Mucosa of descending colon (tissue), 3 donors: ENCODE measurements around the gene ZNF586. TPM values are rescaled to one million over a fixed set of nuclear protein-coding genes. Genes with fewer than 3 reads are reported as not detected.
"Not testable (repeated sequence)": the region's sequence is repeated elsewhere in the genome, so short reads cannot be mapped to it uniquely, and the experiment has no call there.

Experiments
- ATAC-seq: fragments of 200-7000 bp; cut with Tn5 transposase; one replicate; pipeline ENCODE4 v1.9.1; 2020; ENCODE audit warnings: mild to moderate bottlenecking, moderate library complexity
- DNase-seq, 3 donors: peaks; one replicate each; pipeline ENCODE4 v3.0.0-alpha.2; 2020
- H3K36me3 ChIP-seq: fragments of 200-600 bp; one replicate; pipeline ENCODE4 v1.8.0; 2021; ENCODE audit warnings: low read depth, mild to moderate bottlenecking
- H3K4me1 ChIP-seq: fragments of 200-600 bp; one replicate; pipeline ENCODE4 v1.8.0; 2021; ENCODE audit warnings: low read depth, mild to moderate bottlenecking
- H3K4me3 ChIP-seq: fragments of 200-600 bp; one replicate; pipeline ENCODE4 v1.8.0; 2021; ENCODE audit warnings: mild to moderate bottlenecking
- H3K9me3 ChIP-seq: fragments of 200-600 bp; one replicate; pipeline ENCODE4 v1.8.0; 2021; ENCODE audit warnings: mild to moderate bottlenecking
- CTCF ChIP-seq: fragments of 200-600 bp; IDR thresholded peaks from one replicate; pipeline ENCODE4 v1.8.0; 2022; ENCODE audit warnings: antibody characterized with exemption, mild to moderate bottlenecking
- intact Hi-C, 2 donors: fragments of 100-400 bp; cut with DNase I in 1 of 2; cut with micrococcal nuclease in 1 of 2; formaldehyde crosslinking; loops; one replicate each; pipeline versions ENCODE4 v1.11.0 to v1.11.1; 2022; cut with DNase I, micrococcal nuclease
- total RNA-seq, 3 donors: library from RNA; stranded (reverse); fragmentation: NEBNext Ultra II Directional in 2 of 3; extraction: Animal tissue kit (Norgen Biotek cat#: 25700) in 2 of 3; gene quantifications; one replicate each; pipeline versions ENCODE4 v1.2.1 to v1.2.4, GENCODE V29; 2021 to 2023
- donor health status: DM: no; HTN: no; CAD: no; lungs with moderate emphysema.
- donor health status: DM: no; HTN: no; CAD: no.
- donor health status: DM: no; HTN: yes; CAD: no.

The ZNF586 gene
- total RNA-seq, 3 donors from 2014 or later: 16.4 to 25.2 (median 20.4) TPM

DNA sequence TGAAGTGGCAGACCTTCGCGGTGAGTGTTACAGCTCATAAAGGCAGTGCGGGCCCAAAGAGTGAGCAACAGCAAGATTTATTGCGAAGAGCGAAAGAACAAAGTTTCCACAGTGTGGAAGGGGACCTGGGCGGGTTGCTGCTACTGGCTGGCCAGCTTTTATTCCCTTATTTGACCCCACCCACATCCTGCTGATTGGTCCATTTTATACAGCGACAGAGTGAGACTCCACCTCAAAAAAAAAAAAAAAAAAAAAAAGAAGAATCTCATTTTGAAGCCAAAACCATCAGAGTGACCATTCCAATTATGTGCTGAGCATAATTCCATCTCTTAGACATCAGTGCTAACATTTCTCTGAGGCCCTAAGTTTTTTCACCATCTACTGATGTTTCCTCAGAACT, 47.2 kb downstream of the ZNF586 start:
- H3K9me3 ChIP-seq: no peaks in the 10 kb centered on the region
- ATAC-seq: no peak
- H3K4me3 ChIP-seq: no peak overlapping the region
- DNase-seq: no peak
- intact Hi-C loops: no loop called here
- TF ChIP-seq CTCF: no peak
- H3K36me3 ChIP-seq: no peaks in the 10 kb centered on the region
- peaks cover 18% of the 10 kb centered on the region for H3K4me1 ChIP-seq

GRCh38 chr19:57817976-57818375, 48.5 kb downstream of the ZNF586 start:
- ATAC-seq: no peak
- Histone ChIP-seq H3K36me3 (no peaks in the 10 kb centered on the region), H3K4me3 (no peak overlapping the region), H3K9me3 (no peaks in the 10 kb centered on the region), H3K4me1 (peaks cover 30% of the 10 kb centered on the region)
- no peak for DNase-seq
- TF ChIP-seq CTCF: no peak
- intact Hi-C loops: no loop called here

DNA sequence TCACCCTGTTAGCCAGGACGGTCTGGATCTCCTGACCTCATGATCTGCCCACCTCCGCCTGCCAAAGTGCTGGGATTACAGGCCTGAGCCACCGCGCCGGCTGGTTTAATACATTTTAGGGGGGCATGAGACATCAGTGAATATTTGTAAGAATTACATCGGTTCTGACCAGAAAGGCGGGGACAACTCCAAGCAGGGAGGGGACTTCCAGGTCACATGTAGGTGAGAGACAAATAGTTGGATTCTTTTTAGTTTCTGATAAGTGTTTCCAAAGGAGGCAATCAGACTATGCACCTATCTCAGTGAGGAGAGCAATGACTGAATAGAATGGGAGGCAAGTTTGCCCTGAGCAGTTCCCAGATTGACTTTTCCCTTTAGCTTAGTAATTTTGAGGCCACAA, 48.9 kb downstream of the ZNF586 start:
- Histone ChIP-seq H3K9me3 (no peaks in the 10 kb centered on the region), H3K4me1 (peaks cover 34% of the 10 kb centered on the region), H3K36me3 (no peaks in the 10 kb centered on the region), H3K4me3 (no peak overlapping the region)
- intact Hi-C loops: no loop called here
- TF ChIP-seq CTCF: no peak
- DNase-seq: no peak
- no peak for ATAC-seq

DNA sequence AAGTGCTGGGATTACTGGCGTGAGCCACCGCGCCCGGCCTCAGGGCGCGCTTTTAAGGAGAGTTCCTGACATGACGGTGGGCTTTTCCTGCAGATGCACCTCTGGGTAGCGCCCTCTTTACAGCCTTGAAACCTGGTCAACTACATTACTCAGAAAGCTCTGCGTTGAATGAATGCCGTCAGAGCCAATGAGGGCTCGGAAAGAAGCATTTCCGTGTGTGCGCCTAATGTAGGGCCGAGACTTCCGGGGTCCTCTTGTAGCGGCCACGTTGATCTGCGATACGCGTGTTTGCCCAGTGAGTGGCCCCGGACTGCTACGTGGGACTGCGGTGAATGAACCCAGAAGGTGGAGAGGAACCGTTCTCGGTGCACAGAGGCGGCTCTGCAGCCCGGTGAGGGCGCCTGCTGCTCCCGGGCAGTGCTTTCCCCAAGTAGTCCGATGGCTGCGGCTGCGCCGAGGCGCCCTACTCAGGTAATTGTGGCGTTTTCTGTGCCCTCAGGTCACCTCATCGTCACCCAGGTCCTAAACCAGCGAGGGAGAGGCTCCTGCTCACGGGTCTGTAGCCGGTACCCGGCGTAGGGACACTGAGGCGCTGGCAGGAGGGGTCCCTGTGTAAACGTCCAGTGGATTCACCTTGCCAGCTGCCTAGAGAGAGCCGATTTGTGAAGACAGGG, 50.1 kb downstream of the ZNF586 start:
- no peak for TF ChIP-seq CTCF
- peak; percentile 81 to 93 (median 87) for DNase-seq
- H3K4me3 ChIP-seq: peak overlapping the region; percentile 81
- no peaks in the 10 kb centered on the region for H3K9me3 ChIP-seq
- peak; percentile 88 for ATAC-seq
- no peaks in the 10 kb centered on the region for H3K36me3 ChIP-seq
- intact Hi-C loops: no loop called here
- H3K4me1 ChIP-seq: peaks cover 46% of the 10 kb centered on the region

GRCh38 chr19:57820599-57820998, 51.1 kb downstream of the ZNF586 start:
- DNase-seq (no peak), ATAC-seq (no peak)
- Histone ChIP-seq H3K36me3 (no peaks in the 10 kb centered on the region), H3K9me3 (no peaks in the 10 kb centered on the region), H3K4me1 (peaks cover 47% of the 10 kb centered on the region), H3K4me3 (no peak overlapping the region)
- no peak for TF ChIP-seq CTCF
- intact Hi-C loops: no loop called here

GRCh38 chr19:57821095-57821494, 51.6 kb downstream of the ZNF586 start:
- H3K9me3 ChIP-seq, intact Hi-C loops, H3K36me3 ChIP-seq, H3K4me3 ChIP-seq, DNase-seq: not testable (repeated sequence)
- H3K4me1 ChIP-seq: peaks cover 47% of the 10 kb centered on the region
- peak; percentile 1 for ATAC-seq

DNA sequence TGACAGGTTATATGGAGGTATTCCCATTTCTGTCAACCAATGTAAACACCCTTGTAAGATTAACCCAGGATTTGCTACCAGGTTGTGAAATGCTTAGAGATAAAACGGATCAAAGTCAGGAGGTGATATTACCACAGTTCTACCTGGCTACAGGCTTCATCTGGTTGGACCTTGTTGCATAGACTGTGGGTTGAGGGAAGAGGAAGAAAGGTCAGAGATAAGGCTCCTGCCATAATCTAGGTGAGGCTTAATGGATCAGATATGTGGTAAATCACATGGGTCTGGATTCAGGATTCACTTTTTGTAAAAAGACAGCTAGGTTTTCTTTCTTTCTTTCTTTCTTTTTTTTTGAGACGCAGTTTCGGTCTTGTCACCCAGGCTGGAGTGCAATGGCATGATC, 52.0 kb downstream of the ZNF586 start:
- DNase-seq, H3K36me3 ChIP-seq, intact Hi-C loops, H3K9me3 ChIP-seq, H3K4me3 ChIP-seq: not testable (repeated sequence)
- peaks cover 47% of the 10 kb centered on the region for H3K4me1 ChIP-seq
- peak; percentile 36 for ATAC-seq

DNA sequence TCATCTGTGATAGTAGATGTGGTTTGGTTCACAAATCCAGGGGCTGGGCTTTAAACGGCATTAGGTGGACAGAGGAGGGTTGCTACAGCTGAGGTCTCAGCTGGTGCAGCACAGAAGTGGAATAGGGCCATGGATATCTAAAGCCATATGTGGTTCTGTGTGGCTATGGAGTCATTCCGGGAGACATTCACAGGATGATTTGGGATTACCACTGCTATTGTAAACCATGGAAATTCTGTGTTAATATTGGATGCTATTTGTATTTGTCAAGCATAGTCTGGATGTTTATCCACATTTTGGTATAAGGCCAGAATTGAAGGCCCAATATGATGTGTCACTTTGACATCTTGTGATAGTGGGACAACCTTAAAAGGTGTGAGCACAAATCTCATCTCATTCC, 53.7 kb downstream of the ZNF586 start:
- not testable (repeated sequence) for DNase-seq

DNA sequence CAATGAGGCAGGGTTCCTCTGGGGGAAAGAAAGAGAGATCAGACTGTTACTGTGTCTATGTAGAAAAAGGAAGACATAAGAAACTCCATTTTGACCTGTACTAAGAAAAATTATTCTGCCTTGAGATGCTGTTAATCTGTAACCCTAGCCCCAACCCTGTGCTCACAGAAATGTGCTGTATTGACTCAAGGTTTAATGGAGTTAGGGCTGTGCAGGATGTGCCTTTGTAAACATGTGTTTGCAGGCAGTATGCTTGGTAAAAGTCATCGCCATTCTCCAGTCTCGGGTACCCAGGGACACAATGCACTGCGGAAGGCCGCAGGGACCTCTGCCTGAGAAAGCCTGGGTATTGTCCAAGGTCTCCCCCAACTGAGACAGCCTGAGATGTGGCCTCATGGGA, 54.1 kb downstream of the ZNF586 start:
- H3K4me3 ChIP-seq, ATAC-seq, H3K36me3 ChIP-seq, DNase-seq, H3K9me3 ChIP-seq, intact Hi-C loops: not testable (repeated sequence)
- H3K4me1 ChIP-seq: peaks cover 47% of the 10 kb centered on the region

More for the DNA sequence above, 53.7 kb downstream of the ZNF586 start:
- H3K4me3 ChIP-seq, H3K9me3 ChIP-seq, H3K36me3 ChIP-seq, ATAC-seq, intact Hi-C loops: not testable (repeated sequence)
- H3K4me1 ChIP-seq: peaks cover 47% of the 10 kb centered on the region
